HepG2 (cell line): ENCODE data around the gene DLL1.

Source experiments
- ESRRA ChIP-seq: sonication (generic); formaldehyde crosslinking; IDR thresholded peaks from 2 replicates; pipeline ENCODE4 v1.5.1; 2020; ENCODE audit warnings: mild to moderate bottlenecking, low read depth, missing genetic modification reagents
- JDP2 ChIP-seq: sonication (generic); formaldehyde crosslinking; IDR thresholded peaks from 2 replicates; pipeline ENCODE4 v1.8.1; 2022; ENCODE audit warnings: missing genetic modification reagents, borderline replicate concordance
- NFRKB ChIP-seq: fragments of 450-650 bp; IDR thresholded peaks from 2 replicates; pipeline ENCODE4 v1.6.1; 2017
- PRPF4 ChIP-seq: fragments of 200-400 bp; formaldehyde crosslinking; IDR thresholded peaks from 2 replicates; pipeline ENCODE4 v1.6.1; 2016; ENCODE audit warnings: low read length, low read depth; ENCODE audit not compliant: poor library complexity, severe bottlenecking
- RARG ChIP-seq: sonication (generic); formaldehyde crosslinking; IDR thresholded peaks from 2 replicates; pipeline ENCODE4 v1.4.0; 2020; ENCODE audit warnings: low read depth, mild to moderate bottlenecking, missing genetic modification reagents
- SNRNP70 ChIP-seq: fragments of 200-400 bp; formaldehyde crosslinking; IDR thresholded peaks from 2 replicates; pipeline ENCODE4 v1.6.1; 2017; ENCODE audit warnings: mild to moderate bottlenecking, low read depth, low read length, moderate library complexity
- TBP ChIP-seq: sonication (generic); formaldehyde crosslinking; IDR thresholded peaks from 2 replicates; pipeline ENCODE4 v1.5.0; 2020; ENCODE audit warnings: missing genetic modification reagents
- TCF7 ChIP-seq: sonication (generic); IDR thresholded peaks from 2 replicates; pipeline ENCODE4 v1.6.1; 2016; ENCODE audit warnings: antibody characterized with exemption, low read depth
- ZFP37 ChIP-seq: sonication (generic); formaldehyde crosslinking; IDR thresholded peaks from 2 replicates; pipeline ENCODE4 v1.4.0; 2020; ENCODE audit warnings: missing genetic modification reagents, borderline replicate concordance
- ZNF124 ChIP-seq: sonication (generic); formaldehyde crosslinking; IDR thresholded peaks from 2 replicates; pipeline ENCODE4 v1.4.0; 2020; ENCODE audit warnings: missing genetic modification reagents
- ZNF33B ChIP-seq: sonication (generic); formaldehyde crosslinking; IDR thresholded peaks from 2 replicates; pipeline ENCODE4 v1.5.1; 2020; ENCODE audit warnings: mild to moderate bottlenecking, missing genetic modification reagents
- TF ChIP-seq, protein P1 (sequence below): sonication (generic); formaldehyde crosslinking; IDR thresholded peaks from 2 replicates; pipeline ENCODE4 v1.5.0; 2020; ENCODE audit warnings: mild to moderate bottlenecking, missing genetic modification reagents, moderate library complexity
- TF ChIP-seq, protein P2 (sequence below): sonication (generic); formaldehyde crosslinking; IDR thresholded peaks from 2 replicates; pipeline ENCODE4 v1.4.0; 2020; ENCODE audit warnings: mild to moderate bottlenecking, missing genetic modification reagents
- TF ChIP-seq, protein P3 (sequence below): IDR thresholded peaks from 2 replicates; pipeline ENCODE4 v1.6.1; 2016; ENCODE audit warnings: low read depth

DNA sequence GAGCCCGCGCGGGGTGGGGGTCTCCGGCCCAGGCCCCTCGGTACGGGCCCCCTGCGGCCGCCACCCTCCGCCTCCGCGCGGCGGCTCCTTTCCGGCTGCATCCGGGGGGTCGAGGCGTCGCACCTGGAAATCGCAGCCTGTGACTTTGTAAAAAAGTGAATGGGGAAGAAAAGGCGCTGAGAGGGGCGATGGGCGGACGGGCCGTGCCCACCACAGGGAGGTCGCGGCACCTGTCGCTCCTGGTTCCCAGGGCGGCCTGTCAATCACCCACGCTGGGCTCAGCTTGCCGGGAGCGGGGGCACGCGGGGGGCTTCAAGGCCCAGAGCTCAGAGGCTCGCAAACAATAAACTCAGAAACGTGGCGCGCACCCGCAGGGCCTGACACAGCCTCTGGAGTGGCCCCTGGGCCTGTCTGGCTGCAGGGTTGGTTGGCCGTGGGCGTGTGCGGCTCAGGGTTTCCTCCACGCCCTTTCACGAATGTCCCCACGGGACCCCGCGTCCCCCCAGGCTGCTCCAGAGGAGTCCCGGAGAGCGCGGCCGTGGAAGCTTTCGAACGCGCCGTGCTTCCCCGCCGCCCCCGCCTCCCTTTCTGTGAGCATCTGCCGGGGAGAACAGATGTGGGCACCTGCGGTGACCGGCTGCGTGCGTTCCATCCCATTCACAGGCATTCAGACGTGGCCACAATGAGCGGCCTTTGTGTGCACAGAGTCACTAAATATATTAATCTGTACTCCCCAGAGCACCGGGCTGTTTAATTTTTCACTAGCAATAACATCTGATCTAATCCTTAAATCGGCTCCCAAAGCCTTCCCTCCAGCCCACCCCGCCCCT is 6.1 kb upstream of the DLL1 start:
- TF ChIP-seq, protein P1, sequence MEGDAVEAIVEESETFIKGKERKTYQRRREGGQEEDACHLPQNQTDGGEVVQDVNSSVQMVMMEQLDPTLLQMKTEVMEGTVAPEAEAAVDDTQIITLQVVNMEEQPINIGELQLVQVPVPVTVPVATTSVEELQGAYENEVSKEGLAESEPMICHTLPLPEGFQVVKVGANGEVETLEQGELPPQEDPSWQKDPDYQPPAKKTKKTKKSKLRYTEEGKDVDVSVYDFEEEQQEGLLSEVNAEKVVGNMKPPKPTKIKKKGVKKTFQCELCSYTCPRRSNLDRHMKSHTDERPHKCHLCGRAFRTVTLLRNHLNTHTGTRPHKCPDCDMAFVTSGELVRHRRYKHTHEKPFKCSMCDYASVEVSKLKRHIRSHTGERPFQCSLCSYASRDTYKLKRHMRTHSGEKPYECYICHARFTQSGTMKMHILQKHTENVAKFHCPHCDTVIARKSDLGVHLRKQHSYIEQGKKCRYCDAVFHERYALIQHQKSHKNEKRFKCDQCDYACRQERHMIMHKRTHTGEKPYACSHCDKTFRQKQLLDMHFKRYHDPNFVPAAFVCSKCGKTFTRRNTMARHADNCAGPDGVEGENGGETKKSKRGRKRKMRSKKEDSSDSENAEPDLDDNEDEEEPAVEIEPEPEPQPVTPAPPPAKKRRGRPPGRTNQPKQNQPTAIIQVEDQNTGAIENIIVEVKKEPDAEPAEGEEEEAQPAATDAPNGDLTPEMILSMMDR (CRISPR knock-in tag), result no peak
- TF ChIP-seq, protein P2, sequence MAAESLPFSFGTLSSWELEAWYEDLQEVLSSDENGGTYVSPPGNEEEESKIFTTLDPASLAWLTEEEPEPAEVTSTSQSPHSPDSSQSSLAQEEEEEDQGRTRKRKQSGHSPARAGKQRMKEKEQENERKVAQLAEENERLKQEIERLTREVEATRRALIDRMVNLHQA (CRISPR knock-in tag), result no peak
- TF ChIP-seq TBP (CRISPR knock-in tag), result no peak
- no peak for TF ChIP-seq TCF7
- TF ChIP-seq PRPF4, result no peak
- no peak for TF ChIP-seq NFRKB
- TF ChIP-seq ZNF33B (CRISPR knock-in tag), result no peak
- TF ChIP-seq SNRNP70, result no peak
- no peak for TF ChIP-seq ZNF124 (CRISPR knock-in tag)
- TF ChIP-seq JDP2 (CRISPR knock-in tag), result no peak
- no peak for TF ChIP-seq ESRRA
- TF ChIP-seq, protein P3, sequence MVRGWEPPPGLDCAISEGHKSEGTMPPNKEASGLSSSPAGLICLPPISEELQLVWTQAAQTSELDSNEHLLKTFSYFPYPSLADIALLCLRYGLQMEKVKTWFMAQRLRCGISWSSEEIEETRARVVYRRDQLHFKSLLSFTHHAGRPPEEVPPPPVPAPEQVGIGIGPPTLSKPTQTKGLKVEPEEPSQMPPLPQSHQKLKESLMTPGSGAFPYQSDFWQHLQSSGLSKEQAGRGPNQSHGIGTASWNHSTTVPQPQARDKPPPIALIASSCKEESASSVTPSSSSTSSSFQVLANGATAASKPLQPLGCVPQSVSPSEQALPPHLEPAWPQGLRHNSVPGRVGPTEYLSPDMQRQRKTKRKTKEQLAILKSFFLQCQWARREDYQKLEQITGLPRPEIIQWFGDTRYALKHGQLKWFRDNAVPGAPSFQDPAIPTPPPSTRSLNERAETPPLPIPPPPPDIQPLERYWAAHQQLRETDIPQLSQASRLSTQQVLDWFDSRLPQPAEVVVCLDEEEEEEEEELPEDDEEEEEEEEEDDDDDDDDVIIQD (CRISPR knock-in tag), result no peak
- no peak for TF ChIP-seq RARG
- no peak for TF ChIP-seq ZFP37 (CRISPR knock-in tag)
